HG02973 (cell line): ENCODE results near the gene PAXIP1.

Source experiments
- ATAC-seq: cut with Tn5 transposase; IDR thresholded peaks from one replicate; pipeline ENCODE4 v1.9.1; 2021; ENCODE audit warnings: moderate library complexity; ENCODE audit not compliant: unreplicated experiment

The PAXIP1 gene

DNA sequence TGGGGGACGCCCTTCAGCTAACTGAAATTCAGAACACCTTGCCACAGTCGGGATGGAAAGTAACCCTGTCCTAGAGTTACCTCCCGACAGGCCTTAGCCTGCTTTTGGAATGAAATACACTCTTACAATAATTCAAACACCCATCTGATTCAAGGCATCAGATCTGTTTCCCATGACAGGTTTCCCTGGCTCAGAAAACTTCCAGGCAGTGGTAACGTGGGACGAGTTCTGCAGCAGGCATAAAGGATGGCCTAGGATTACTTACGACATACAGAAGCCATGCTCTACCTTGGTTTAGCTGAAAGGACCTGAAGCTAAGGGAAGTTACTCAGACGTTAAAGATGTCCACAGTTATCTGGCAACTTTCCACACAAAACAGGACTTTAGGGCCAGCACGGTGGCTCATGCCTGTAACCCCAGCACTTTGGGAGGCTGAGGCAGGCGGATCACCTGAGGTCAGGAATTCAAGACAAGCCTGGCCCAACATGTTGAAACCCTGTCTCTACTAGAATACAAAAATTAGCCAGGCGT lies 5.0 kb downstream of the PAXIP1 start:
- ATAC-seq, result no peak

DNA sequence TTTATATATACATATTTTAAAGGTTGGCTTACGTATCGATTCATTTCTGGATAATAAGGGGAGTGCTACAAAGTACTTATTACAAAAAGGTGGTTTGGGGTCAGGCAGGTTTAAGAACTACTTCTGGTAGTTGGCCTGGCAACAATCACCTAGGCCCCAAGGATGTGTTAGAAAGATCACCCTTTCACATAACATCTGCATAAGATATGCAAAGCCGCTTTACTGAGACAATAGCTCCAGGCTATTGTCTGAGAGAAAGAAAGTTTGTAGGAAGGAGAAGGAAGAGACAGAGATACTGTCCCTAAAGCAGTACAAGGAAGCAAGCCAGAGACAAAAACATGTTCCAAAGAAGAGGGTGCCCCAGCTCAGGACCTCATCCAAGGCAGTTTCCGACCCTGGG lies 6.2 kb downstream of the PAXIP1 start:
- no peak for ATAC-seq

DNA sequence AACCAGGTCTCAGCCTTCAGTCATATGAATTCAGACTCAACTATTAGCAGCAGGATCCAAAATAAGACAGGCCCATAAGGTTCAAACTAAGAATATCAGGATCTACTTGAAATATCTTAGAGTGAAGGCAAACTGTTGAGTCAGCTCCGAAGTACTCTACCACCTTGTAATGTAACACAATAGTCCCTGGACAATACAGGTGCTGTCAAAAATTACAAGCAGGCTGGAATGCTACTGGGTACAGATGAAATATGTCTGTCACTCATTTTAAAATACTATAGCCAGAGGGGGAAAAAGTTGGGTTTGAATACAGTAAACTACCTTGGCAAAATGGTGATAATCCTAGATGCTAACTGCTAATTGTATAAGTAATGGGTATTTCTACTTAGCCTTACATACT lies 6.8 kb downstream of the PAXIP1 start:
- ATAC-seq, result no peak

DNA sequence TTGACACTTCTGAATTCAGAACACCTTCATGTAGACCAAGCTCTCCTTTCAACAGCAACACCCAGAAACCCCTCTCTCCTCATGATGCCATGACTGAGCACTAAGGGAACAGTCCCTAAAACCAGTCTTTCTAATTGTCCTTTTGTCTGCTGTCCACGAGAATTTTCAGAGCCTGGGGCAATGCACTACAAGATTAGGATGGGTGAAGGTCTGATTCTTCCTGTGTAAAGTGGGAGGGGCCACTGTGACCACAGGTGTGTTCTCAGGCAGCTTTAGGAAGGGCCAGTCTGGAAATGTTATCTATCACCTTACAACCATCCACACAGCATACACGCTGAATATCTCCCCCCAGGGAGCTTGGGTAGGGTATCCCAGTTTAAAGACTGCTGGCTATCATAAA lies 7.9 kb downstream of the PAXIP1 start:
- no peak for ATAC-seq

DNA sequence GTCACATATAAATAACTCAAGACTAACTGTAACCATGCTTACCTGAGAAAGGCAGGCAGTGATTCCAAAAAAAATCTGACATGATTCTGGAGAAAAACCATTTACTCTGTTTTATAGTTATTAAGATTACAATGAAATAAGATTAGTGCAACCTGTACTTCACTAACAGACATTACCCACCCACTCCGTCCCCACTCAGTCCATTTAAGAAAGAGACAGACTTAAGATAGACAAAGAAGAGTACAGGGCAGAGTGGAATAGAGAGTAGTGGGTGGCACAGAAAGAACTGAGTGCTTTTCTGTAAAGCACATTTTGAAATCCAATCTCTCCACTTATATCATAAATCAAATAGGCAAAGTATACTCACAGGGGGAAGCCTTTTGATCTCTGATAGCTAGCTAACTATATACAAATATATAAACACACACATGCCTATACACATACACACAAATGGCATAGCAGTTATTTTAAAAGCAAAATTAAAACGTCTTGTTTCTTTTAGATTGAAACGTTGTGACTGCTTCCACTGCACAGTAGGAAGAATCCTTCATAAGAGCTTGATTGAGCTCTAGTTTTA lies 11.9 kb downstream of the PAXIP1 start:
- no peak for ATAC-seq

DNA sequence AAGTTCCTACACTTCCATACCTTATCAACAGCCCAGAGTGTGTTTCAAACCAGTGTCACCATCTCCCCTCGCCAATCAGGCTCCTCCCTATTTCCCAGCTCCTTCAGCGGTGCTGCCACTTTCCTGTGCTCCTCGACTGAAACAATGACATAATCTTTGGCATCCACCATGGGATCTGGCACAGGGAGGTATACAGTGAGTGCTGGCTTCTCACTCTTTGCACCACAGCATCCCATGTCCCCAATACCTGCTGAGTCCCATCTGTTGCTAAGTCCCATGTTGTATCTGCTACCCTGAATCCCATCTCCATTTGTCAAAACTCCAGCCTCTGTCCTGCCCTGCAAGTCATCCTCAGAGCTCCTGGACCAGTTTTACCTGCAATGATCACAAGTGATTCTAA lies 15.4 kb downstream of the PAXIP1 start:
- ATAC-seq, result no peak

DNA sequence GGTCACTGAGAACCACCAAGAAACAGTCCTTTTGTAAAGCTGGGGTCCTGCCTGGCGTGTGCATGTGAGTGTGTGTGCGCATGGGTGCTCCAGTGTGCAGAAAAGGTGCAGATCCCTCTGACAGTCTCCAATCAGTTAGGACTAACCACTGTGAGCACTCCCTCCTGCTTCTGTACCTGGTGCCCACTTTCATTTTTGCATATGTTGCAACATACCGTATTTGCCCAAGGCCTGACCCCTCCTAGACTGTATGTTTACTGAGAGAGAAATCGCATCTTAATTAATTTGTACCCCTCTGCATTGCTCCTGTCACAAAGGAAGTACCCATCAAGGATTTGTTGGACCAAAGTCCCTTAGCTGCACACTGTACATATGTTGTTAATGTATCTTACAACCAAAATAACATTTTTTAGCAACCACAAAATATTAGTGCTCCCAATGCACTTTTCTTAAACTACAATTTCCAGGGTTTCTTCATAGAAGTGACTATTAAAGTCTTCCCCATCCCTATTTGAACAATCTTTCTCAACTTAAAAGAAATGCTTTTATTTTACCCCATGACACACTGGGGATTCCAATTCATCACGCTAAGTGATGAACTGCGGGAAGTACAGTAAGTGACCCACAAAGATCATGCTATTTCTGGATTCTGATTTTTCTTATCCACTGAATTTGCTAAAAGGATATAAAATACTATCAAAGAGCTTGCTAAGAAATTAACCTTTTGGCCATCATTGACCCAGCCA lies 16.6 kb downstream of the PAXIP1 start:
- ATAC-seq, result no peak

DNA sequence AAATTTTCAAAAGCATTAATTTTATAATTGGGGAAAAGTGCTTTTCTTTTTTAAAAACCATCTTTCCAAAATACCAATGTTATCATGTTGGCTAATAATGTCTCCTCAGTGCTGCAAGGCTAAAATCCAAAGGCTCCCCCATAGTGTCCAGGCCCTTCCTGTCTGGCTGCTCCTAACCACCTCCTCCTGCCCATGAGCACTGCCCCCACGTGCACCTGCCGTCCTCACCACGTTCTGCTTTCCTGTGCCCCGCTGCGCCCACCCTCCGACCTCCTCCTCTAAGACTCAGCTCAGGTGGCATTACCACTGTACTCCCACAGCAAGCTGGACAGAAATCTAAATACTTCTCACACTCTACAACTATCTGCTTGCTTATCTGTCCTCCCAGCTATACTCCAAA lies 17.7 kb downstream of the PAXIP1 start:
- ATAC-seq, result no peak

DNA sequence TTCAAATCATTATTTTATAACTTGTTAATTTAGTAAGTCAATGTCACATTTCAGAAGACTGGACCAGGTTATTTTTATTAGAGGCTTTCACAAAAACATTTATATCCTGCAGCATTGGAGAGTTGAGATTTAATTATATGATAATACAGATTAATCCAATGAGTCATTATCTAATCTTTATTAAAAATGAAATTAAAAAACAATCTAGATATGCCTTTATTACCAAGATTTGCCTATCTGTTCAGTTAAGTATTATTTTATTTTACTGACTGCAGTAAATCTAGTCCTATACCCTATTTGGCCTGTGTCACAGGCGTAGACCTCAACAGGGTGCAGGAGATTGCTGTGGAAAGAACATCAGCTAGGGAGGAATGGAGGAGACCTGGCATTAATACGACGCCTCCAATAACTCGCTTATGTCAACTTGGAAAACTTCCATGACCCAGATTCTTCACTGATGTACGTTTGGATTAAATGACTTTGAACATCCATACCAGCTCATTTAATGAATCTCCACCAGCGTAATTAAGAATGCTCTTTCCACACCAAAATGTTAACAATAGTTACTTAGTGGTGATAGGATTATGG lies 18.2 kb downstream of the PAXIP1 start:
- ATAC-seq, result no peak

DNA sequence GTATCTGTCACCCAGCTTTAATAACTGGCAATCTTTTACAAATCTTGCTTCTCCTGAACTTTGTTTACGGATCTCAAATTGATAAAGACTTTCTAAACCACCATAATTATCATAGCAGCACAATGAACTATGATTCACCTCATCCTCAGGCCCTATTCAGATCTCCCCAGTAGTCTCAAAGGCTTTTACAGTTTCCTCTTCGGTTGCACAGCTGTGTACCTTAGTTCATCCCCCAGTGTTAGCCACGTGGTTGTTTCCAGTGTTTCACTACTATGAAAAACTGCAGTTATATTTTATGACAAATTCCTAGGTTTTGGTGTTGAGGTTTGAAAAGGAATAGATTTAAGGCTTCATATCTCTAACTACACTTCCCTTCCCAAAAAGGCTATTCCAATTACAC lies 24.9 kb downstream of the PAXIP1 start:
- no peak for ATAC-seq

DNA sequence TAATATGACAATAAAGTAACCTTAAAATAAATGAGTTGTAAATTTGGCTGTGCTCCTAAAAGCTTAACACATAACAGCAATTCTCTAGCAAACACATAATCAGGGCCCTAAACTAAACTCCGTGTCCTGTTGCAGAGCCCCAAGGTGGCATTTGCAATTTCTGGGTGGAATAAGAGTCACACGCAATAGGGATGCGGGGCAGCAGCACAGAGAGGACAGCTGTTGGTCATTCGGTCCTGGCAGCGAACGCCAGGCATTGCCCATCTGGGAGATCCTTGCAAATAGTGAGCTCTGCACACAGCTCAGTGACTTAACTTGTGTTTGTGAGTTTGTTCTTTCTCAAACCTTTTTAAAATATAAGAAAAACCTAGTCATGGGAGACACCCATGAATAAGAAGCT lies 25.7 kb downstream of the PAXIP1 start:
- ATAC-seq, result no peak

DNA sequence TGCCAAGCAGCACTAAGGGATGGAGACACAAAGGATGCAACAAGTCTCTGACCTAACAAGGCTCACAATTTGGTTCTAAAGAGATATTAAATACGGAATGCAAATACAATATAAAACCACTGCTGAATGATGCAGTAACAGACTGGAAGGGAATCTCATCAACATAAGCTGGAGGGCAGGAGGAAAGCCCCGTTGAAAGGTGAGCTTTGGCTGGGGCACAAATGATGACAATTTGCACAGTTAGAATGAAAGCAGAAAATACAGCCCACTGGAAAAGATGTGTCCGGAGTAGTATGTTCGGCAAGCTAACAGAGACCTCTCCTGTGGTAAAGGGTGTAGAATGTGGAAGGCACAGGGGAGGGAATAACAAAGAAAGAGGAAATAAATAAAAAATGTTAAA lies 26.1 kb downstream of the PAXIP1 start:
- no peak for ATAC-seq

DNA sequence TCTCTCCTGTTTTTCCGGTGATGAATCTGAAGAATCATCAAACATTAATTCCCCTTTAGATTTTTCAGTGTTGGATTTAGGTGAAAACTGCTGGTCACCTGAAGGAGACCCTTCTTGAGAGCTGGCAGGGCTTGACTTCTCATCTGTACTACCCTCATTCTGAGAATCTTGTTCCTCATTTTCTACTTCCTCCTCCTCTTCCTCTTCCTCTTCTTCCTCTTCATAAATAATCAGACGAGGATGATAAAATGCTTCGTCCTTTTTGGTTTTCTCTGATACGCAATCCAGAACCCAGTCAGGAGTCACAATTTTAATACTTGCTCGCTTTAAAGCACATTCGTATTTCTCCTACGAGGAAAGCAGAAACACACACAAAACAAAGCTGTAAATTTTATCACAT lies 26.9 kb downstream of the PAXIP1 start:
- ATAC-seq, result no peak

DNA sequence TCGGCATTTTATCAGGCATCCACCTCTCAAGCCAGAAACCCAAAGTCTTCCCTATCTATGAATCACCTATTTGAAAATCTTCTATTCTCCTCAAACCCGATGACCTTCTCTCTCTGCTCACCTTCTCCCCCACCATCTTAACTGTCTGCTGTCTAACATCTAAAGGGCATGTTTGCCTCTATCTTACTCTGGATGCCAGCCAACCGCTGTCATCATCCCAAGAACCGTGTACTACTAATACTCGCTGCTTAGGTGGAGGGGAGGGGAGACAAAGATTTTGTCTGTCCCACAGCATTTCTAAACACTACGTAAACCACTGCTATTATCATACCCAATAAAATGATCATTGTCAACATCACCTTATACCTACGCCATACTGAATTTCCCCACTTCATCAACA lies 29.5 kb downstream of the PAXIP1 start:
- ATAC-seq, result no peak

DNA sequence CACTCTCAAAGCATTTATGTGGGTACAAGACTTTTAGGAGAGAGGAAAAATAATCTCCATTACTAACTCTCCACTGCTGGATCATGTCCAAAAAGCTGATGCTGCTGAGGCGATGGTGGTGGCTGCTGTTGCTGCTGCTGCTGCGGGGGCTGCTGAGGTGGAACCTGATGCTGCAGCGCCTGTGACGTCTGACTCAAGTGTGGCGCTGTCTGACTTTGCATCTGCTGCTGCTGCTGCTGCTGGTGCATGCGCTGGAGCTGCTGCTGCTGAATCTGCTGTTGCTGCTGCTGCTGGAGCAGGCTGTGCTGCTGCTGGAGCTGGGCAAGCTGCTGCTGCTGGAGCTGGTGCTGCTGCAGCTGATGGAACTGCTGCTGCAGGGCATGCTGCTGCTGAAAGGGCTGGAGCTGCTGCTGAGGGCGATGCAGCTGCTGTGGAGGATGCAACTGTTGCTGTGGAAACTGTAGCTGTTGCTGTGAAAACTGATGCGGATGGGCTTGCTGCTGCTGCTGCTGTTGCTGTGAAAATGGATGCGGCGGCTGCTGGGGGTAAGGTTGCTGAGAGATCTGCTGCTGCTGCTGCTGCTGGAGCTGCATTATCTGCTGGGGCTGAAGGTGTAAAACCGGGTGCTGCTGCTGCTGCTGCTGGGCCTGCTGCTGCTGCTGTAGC lies 34.5 kb downstream of the PAXIP1 start:
- no peak for ATAC-seq

DNA sequence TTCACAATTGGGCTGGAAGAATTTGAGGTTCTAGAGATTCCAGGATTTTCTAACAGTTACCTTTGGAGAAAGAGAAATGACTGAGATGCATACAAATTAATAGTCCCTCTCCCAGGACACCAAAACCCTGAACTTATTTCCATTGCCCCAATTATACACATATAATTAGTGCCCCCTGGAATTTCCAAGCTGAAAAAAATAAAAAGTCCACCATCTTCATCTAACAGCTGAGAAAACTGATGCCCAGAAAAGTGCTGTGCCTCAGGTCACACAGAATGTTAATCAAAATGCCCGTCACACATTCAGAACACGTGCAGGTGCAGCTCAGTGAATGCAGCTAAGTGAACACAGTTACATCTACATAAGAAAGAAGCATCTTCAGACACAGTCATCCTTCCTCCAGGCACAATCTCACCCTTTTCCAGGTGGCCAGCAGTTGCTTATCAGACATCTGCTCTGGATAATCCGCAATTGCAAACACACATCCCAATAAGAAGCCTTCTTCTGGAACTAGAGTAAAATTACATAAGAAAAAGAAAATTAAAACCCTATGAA lies 35.4 kb downstream of the PAXIP1 start:
- ATAC-seq, result no peak

DNA sequence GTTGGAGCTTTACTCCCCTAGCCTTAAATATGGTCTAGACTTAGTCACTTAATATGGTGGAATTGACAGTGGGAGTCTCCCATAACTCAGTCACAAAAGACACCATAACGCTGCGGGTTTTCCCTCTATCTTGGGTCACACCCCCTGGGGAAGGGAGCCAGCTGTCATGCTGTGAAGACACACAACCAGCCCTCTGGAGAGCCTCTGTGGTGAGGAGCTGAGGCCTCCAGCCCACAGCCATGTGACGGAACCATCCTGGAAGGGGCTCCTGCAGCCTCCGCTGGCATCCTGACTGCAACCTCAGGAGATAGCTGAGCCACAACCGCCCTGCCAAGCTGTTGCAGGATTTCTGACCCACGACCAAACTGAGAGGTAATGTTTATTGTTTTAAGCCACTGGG lies 37.9 kb downstream of the PAXIP1 start:
- no peak for ATAC-seq

DNA sequence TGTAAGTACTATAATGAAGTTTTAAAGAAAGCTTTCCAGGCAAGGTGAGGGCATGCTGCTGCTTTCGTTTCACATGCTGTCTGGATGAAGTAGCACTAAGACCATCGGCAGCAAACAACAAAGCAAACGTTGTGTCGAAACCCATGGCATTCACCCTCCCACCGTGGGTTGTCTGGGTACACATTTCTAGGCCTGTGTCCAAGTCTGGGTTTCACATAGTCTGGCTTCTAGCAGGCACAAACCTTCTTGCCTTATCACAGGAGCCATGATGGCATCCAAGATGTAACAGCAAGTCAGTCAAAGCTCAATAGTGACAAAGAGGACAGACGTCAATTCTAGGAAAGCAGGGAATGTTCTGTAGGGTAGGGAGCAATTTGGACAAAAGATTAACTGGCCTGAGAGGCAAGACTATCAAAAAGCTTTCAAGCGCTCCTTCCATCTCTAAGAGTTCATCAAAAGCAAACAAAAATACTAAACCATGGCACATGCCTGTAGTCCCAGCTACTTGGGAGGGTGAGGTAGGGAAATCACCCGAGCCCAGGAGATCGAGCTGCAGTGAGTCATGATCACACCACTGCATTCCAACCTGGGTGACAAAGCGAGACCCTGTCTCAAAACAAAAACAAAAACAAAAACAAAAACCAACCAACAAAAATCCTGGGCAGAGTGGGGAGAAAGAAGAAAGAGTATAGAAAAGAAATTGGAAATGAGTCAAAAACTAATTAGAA lies 42.7 kb downstream of the PAXIP1 start:
- ATAC-seq, result no peak

DNA sequence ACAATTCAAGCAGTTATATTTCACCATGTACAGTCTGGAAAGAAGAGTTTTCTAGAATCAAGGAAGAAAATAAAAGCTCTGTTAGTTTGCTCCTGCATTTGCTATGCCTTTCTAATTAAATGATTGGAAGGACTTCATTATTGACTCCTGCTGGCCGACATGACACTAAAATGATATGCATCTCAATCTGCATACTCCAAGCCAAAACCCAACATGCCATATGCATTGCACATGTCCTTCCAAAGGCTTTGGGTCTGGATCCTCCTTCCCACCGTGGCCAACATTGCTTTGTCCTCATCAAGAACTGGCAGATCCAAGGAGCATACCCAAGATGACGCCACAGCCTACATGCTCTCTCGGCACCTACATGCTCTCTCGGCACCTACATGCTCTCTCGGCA lies 46.5 kb downstream of the PAXIP1 start:
- no peak for ATAC-seq

DNA sequence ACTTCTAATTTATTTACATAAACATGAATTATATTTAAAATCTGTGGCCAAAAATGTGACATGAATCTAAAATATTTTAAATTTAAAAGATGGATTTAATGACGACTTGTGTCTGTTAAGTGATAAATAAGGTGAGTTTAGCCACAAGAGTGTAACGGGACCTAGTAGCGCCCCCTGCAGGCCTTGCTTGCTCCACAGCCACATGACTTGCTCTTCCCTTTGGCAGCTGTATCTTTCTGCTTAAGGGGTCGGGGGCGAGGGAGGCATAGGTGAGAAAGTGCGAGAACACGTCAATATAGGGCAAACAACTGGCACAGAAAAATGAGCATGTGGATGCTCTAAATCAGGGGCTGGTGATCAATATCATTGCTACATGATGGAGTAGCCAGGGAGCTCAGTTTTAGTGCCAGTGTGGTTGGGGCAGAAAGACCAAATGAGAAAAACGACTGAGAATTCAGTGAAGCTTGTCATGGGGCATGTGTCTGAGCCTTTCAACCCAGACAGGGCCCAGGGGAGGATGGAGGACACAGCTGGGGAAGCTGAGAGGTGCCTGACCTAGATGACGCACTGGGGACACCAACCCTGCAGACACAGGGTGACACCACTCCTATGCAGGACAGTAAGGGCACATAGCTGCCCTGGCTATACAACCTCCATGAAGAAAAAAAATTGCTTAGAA lies 49.8 kb downstream of the PAXIP1 start:
- ATAC-seq, result no peak
